ENCODE data around the gene SPSB2. TPM values are rescaled to one million over a fixed set of nuclear protein-coding genes. Genes with fewer than 3 reads are reported as not detected.

The SPSB2 gene
- total RNA-seq, 1 donor from 2014 or later, result 4.6 TPM

DNA sequence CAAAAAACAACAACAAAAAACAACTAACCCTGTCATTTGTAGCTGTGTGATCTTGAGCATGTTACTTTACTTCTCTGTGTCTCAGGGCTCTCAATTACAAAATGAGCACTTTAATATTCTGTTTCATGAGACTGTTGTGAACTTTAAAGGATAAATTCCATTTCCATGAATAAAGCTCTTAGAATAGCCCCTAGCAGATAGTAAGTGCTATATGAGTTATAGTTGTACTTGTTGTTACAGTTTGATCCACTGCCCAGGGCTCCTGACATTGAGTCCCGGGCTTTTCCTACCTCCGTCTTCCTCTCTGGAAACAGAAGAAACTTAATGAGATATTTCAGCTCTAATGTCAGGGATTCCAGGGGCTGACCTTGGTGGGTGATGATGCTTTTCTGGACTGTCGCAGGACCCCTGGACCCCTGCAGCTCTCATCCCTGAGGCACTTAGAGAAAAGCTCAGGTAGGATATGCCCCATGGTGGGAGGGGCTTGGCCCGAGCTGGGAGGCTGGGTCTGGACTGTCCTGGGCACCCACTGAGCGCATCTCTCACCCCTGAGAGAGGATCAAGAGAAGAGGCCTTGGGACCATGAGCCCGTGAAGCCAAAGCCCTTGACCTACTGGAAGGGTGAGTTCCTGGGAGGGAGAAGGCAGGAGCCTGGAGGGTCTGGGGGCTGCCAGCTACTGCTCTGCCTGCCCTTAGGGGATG lies 39.8 kb downstream of the SPSB2 start:
- DNase-seq (ENCODE audit: low spot score), result no peak

GRCh38 chr12:6832125-6832524 lies 41.0 kb downstream of the SPSB2 start:
- no peak for DNase-seq (ENCODE audit: low spot score)

DNA sequence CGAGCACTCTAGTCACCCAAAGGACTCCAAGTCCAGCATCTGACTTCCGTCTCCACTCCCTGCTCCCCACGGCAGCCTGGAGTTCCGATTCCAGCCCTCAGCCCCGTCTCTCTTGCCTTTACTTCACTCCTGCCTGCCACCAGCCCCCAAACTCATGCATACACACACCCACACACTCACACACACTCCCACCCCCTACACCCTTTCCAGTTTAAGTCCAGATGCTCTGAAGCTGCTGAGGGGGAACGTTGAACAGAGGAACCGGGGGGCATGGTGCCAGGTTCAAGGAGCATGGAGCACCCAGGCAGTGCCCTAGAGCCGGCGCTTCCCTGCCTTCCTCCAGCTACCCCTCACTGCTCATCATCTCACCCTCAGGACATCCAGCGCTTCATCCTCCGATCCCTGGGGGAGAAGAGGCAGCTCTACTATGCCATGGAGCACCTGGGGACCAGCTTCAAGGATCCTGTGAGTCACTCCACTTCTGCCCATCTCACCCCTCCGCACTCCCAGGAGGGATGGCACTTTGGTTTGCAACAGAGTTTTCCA lies 41.6 kb downstream of the SPSB2 start:
- DNase-seq (ENCODE audit: low spot score), result no peak

DNA sequence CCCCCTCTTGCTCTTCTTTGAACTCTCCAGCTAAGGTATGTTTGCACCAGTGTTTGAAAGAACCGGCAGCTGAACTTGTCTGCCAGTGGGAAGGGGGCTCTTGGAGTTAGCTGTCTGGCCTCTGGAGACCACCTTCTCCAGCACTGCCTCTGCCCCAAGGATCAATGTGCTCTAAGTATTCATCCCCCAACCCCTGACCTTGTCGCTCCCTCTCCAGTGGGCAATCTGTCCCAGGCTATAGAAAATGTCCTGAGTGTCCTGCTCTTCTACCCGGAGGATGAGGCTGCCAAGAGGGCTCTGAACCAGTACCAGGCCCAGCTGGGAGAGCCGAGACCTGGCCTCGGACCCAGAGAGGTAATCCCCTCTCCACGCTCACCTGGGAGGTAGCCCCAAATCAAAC lies 42.1 kb downstream of the SPSB2 start:
- no peak for DNase-seq (ENCODE audit: low spot score)

- no peak for DNase-seq (ENCODE audit: low spot score)
Measured at GRCh38 chr12:6830286-6830890, 42.7 kb downstream of the SPSB2 start.

DNA sequence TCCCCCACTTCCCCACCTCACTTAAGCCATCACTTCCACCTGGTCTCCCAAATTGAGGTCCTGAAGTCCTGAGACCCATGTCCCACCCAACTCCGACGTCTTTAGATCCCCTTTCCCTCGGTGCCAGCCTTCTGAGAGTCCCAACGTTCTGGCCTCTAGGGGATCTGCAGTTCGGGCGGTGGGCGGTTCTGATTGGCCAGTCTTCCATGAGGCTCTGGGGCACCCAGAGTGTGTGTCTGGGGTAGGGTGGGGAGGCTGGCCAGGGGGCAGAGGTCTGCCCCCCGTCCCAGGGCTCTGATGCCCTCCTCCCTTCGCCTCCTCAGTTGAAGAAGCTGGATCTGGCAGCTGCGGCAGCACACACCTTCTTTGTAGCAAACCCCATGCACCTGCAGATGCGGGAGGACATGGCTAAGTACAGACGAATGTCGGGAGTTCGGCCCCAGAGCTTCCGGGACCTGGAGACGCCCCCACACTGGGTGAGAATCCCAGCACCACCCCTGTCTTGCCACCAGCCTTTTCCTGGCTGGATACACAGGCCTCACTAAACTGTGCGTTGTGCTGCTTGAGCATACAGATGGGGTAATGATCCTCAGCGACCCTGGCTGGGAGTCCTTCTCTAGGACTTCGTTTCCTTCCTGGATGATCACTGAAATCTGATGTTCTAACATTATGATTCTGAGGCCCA lies 43.4 kb downstream of the SPSB2 start:
- no peak for DNase-seq (ENCODE audit: low spot score)

GRCh38 chr12:6828781-6829535 lies 44.1 kb downstream of the SPSB2 start:
- no peak for DNase-seq (ENCODE audit: low spot score)

- no peak for DNase-seq (ENCODE audit: low spot score)
Measured at GRCh38 chr12:6827982-6828780, 44.9 kb downstream of the SPSB2 start, which contains the start of gene P3H3. Gene P3H3 (plus strand): TSS chr12:6828407. CDS start chr12:6828441, 34 bp downstream.

DNA sequence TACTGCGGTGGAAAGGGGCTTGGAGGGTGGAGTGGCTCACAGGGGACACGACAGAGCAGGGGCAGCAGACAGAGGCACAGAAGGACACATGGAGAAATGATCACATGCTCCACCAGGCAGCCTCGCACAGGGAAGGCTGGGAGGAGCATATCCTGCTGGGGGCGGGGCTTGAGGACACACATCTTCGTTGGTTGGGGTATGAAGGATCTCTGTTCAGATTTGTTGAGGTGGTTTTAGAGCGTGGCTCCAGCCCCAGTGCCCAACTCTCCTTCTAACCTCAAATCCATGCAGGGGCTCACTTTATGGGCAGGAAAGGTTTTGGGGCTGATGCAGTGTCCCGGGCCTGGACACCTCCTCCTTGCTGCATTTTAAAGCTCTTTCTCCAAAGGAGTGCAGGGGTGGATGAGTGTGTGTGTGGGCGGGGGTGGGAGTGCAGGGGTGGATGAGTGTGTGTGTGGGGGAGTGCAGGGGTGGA lies 45.6 kb downstream of the SPSB2 start:
- no peak for DNase-seq (ENCODE audit: low spot score)

GRCh38 chr12:6826734-6827436 lies 46.2 kb downstream of the SPSB2 start:
- DNase-seq (ENCODE audit: low spot score), result no peak

DNA sequence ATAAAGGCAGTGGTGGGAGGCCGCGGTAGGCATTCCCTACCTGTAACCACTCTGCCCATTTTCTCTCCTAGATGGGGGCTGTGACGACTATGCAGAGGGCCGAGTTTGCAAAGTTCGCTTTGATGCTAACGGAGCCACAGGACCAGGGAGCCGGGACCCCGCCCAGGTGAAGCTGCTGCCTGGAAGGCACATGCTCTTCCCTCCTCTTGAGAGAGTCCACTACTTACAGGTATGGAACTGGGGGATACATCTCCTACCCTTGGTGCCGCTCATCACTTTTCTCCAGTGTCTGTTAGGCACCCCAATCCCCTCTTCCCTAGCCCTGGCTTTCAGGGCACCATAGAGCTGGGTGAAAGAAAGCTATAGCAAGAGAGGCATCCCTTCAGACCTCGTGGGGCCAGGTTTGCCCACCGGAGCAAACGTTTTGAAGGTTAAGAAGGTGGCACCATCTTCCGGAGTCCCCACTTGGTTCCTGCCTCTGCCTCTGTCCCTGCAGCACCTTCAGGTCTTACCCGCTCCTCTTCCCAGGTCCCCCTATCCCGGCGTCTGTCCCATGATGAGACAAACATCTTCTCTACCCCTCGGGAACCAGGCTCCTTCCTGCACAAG lies 46.9 kb downstream of the SPSB2 start:
- DNase-seq (ENCODE audit: low spot score), result no peak

DNA sequence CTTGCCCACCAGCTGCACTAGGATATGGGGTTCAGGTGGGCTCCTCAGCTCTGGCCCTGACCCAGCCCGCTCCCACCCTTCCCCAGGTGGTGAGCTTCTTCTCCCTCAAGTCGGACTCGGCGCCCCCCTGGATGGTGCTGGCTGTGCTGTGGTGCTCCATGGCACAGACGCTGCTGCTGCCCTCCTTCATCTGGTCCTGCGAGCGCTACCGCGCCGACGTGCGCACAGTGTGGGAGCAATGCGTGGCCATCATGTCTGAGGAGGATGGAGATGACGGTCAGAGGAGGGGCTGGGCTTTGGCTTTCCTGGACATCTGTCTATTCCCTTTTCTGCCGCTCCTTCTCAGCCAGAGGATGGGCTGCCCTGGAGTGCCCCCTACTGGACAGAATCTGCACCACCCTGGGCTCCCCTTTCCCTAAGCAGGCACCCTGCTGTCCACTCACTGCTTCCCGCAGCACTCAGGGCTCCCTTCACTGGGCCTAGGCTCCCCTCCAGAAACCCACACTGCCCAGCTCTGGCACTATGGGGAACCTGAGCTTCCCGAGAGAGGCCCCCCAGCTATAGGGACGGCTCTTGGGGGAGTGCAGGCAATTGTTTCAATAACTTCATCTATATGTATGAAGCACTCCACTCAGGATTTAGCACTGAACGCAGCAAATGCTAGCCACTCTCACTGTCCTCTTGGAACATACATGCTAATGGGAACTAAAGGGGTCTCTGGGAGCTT lies 47.5 kb downstream of the SPSB2 start:
- no peak for DNase-seq (ENCODE audit: low spot score)

DNA sequence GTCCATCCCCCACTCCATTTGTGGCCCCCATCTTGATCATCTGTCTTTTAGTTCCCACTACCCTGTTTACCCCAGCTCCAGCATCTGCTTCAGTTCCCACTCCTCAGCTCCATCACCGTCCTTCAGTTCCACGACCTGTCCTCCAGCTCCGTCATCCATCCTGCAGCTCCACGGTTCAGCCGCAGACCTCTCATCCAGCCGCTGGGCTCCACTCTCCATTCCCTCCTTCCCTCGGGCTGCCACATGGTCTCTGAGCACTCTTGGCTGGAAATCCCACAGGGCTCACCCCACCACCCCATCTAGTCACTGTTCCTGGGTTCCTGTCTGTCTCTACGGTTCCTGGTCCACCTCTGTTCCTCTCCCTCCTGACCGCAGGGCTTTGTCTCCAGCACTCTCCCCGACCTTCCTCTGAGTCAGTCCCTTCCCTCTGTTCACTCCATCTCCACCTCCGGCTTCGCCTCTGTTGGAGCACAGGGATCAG lies 48.2 kb downstream of the SPSB2 start:
- DNase-seq (ENCODE audit: low spot score), result no peak

- DNase-seq (ENCODE audit: low spot score), result no peak
Measured at GRCh38 chr12:6824085-6824775, 48.9 kb downstream of the SPSB2 start.

GRCh38 chr12:6823182-6824084 lies 49.7 kb downstream of the SPSB2 start:
- DNase-seq (ENCODE audit: low spot score), result no peak

DNA sequence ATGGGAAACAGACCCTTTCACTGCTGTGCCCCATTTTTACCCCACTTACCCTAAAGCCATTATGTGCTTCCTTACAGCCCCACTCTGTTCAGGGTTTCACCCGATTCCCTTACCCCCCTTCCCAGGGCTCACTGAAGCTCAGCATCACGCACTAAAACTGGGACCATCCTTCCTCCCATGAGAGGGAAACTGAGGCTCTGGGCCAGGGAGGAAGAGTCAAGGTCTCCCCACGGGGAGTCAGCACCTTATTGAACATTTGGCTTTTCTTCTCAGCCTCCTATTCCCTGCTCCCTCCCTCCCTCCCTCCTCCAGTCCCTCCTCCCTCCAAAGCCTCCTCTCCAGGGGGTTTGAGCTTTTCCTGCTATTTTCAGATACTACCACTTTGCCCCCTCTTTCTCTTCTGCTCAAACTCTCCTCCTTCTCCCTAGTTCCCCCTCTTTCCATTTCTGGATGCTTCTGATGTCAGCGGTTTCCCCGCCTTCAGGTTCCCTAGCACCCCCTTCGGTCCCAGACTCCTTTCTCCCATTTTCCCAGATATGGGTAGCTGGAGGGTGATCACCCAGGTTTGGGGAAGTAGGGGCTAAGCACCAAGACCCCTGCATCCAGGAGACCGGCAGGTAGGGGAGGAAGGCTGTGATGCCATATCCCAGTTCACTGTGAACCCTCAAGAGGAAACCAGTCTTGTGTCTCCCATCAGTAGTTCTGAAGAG lies 50.5 kb downstream of the SPSB2 start:
- DNase-seq (ENCODE audit: low spot score), result no peak

Measured in mesenteric fat pad (tissue), 1 donor.